ENCODE data around the gene GBP5.

- TF ChIP-seq, protein P1, sequence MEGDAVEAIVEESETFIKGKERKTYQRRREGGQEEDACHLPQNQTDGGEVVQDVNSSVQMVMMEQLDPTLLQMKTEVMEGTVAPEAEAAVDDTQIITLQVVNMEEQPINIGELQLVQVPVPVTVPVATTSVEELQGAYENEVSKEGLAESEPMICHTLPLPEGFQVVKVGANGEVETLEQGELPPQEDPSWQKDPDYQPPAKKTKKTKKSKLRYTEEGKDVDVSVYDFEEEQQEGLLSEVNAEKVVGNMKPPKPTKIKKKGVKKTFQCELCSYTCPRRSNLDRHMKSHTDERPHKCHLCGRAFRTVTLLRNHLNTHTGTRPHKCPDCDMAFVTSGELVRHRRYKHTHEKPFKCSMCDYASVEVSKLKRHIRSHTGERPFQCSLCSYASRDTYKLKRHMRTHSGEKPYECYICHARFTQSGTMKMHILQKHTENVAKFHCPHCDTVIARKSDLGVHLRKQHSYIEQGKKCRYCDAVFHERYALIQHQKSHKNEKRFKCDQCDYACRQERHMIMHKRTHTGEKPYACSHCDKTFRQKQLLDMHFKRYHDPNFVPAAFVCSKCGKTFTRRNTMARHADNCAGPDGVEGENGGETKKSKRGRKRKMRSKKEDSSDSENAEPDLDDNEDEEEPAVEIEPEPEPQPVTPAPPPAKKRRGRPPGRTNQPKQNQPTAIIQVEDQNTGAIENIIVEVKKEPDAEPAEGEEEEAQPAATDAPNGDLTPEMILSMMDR (conservative IDR thresholded peaks at IDR 0.05) = no peak
- TF ChIP-seq ZFX (IDR thresholded peaks at IDR 0.05) = no peak
Observed at GRCh38 chr1:89306273-89306672, 33.6 kb upstream of the GBP5 start.
